GM23338 (cell line): ENCODE results near the gene AK4. TPM values are rescaled to one million over a fixed set of nuclear protein-coding genes. Genes with fewer than 3 reads are reported as not detected.

Experiments
- ATAC-seq: fragments of 200-7000 bp; cut with Tn5 transposase; 3 replicates; pipeline ENCODE4 v1.9.1; 2020
- DNase-seq: peaks from one replicate; pipeline ENCODE4 v3.0.0-alpha.2; 2015; ENCODE audit warnings: low spot score
- H2AFZ ChIP-seq: fragments of 200-600 bp; sonication (generic); 2 replicates; pipeline ENCODE4 v1.8.0; 2016; ENCODE audit warnings: antibody characterized with exemption, mild to moderate bottlenecking, moderate library complexity
- H3F3A ChIP-seq: fragments of 200-600 bp; sonication (generic); replicated peaks from 2 replicates; pipeline ENCODE4 v1.8.0; 2017; ENCODE audit warnings: antibody characterized with exemption, mixed run types, low read depth
- H3K27ac ChIP-seq: fragments of 200-600 bp; sonication (generic); 2 replicates; pipeline ENCODE4 v1.6.1; 2016; ENCODE audit warnings: low read depth
- H3K27me3 ChIP-seq: fragments of 200-600 bp; sonication (generic); 2 replicates; pipeline ENCODE4 v1.8.0; 2016; ENCODE audit warnings: mild to moderate bottlenecking, mixed run types, moderate library complexity; ENCODE audit not compliant: insufficient read depth
- H3K36me3 ChIP-seq: fragments of 200-600 bp; sonication (generic); 2 replicates; pipeline ENCODE4 v1.8.0; 2016; ENCODE audit warnings: mild to moderate bottlenecking; ENCODE audit not compliant: insufficient read depth
- H3K4me1 ChIP-seq: fragments of 200-600 bp; sonication (generic); 2 replicates; pipeline ENCODE4 v1.8.0; 2016; ENCODE audit warnings: mild to moderate bottlenecking, moderate library complexity; ENCODE audit not compliant: insufficient read depth
- H3K4me2 ChIP-seq: fragments of 200-600 bp; sonication (generic); 2 replicates; pipeline ENCODE4 v1.7.1; 2017; ENCODE audit warnings: mixed run types
- H3K4me3 ChIP-seq: fragments of 200-600 bp; sonication (generic); 2 replicates; pipeline ENCODE4 v1.6.1; 2016; ENCODE audit warnings: mixed run types
- H3K79me2 ChIP-seq: fragments of 200-600 bp; sonication (generic); replicated peaks from 2 replicates; pipeline ENCODE4 v1.8.0; 2017; ENCODE audit warnings: mild to moderate bottlenecking; ENCODE audit not compliant: insufficient read depth
- H3K9me2 ChIP-seq: fragments of 200-600 bp; sonication (generic); 2 replicates; pipeline ENCODE4 v1.8.0; 2017; ENCODE audit not compliant: insufficient read depth
- H4K20me1 ChIP-seq: fragments of 200-600 bp; sonication (generic); replicated peaks from 2 replicates; pipeline ENCODE4 v1.8.0; 2017; ENCODE audit warnings: mild to moderate bottlenecking; ENCODE audit not compliant: insufficient read depth
- H3K27ac Mint-ChIP-seq: 2 replicates; pipeline ENCODE4 v1.8.0; 2020; ENCODE audit warnings: inconsistent platforms, mild to moderate bottlenecking, moderate library complexity, mixed read lengths
- H3K27me3 Mint-ChIP-seq: 3 replicates; pipeline ENCODE4 v1.8.0; 2022; ENCODE audit warnings: low read depth, mild to moderate bottlenecking, moderate library complexity, mixed read lengths, inconsistent platforms; ENCODE audit not compliant: insufficient read depth, poor library complexity
- H3K36me3 Mint-ChIP-seq: 3 replicates; pipeline ENCODE4 v1.8.0; 2021; ENCODE audit warnings: low read depth, mild to moderate bottlenecking, inconsistent platforms, moderate library complexity, mixed read lengths
- H3K4me1 Mint-ChIP-seq: 3 replicates; pipeline ENCODE4 v1.8.0; 2020; ENCODE audit warnings: mild to moderate bottlenecking, inconsistent platforms, mixed read lengths
- H3K4me3 Mint-ChIP-seq: 3 replicates; pipeline ENCODE4 v1.8.0; 2021; ENCODE audit warnings: moderate library complexity, mild to moderate bottlenecking, inconsistent platforms, mixed read lengths
- H3K9me3 Mint-ChIP-seq: 3 replicates; pipeline ENCODE4 v1.8.0; 2020; ENCODE audit warnings: moderate library complexity, mild to moderate bottlenecking, inconsistent platforms, mixed read lengths
- CREB1 ChIP-seq: fragments of 250-450 bp; sonication (Bioruptor Pico); IDR thresholded peaks from 2 replicates; pipeline ENCODE4 v1.5.0; 2020; ENCODE audit warnings: low read depth, mild to moderate bottlenecking, moderate library complexity
- EZH2 ChIP-seq: fragments of 200-600 bp; sonication (generic); IDR thresholded peaks from one replicate; pipeline ENCODE4 v1.8.0; 2017; ENCODE audit warnings: antibody characterized with exemption, mild to moderate bottlenecking, low read depth; ENCODE audit not compliant: unreplicated experiment
- EZH2phosphoT487 ChIP-seq: fragments of 200-600 bp; sonication (generic); IDR thresholded peaks from one replicate; pipeline ENCODE4 v1.8.1; 2018; ENCODE audit warnings: antibody characterized with exemption; ENCODE audit not compliant: unreplicated experiment
- REST ChIP-seq: IDR thresholded peaks from one replicate; pipeline ENCODE4 v1.6.1; 2018; ENCODE audit warnings: antibody characterized with exemption; ENCODE audit not compliant: unreplicated experiment
- STAT1 ChIP-seq: IDR thresholded peaks from one replicate; pipeline ENCODE4 v1.6.1; 2016; ENCODE audit warnings: antibody characterized with exemption; ENCODE audit not compliant: unreplicated experiment
- ZNF114 ChIP-seq: fragments of 250-450 bp; sonication (Bioruptor Pico); IDR thresholded peaks from 2 replicates; pipeline ENCODE4 v1.5.0; 2020; ENCODE audit warnings: mild to moderate bottlenecking, moderate library complexity
- polyA plus RNA-seq: library from polyadenylated mRNA; unstranded; fragments of >200 nt; fragmentation: Nextera tagmentation; extraction: Ambion mirVana; gene quantifications from 2 replicates; pipeline ENCODE4 v1.2.1, GENCODE V29; 2016
- total RNA-seq: library from RNA; depleted of rRNA; stranded (reverse); fragments of >200 nt; shearing (Covaris generic); gene quantifications from 2 replicates; pipeline ENCODE4 v1.2.3, GENCODE V29; 2014
- TF ChIP-seq, protein P1 (sequence below): fragments of 250-450 bp; sonication (Bioruptor Pico); IDR thresholded peaks from 2 replicates; pipeline ENCODE4 v1.5.0; 2020; ENCODE audit warnings: mild to moderate bottlenecking, moderate library complexity

The AK4 gene
- total and polyA plus RNA-seq, 2 experiments from 2014 or later: 123 to 127 TPM

DNA sequence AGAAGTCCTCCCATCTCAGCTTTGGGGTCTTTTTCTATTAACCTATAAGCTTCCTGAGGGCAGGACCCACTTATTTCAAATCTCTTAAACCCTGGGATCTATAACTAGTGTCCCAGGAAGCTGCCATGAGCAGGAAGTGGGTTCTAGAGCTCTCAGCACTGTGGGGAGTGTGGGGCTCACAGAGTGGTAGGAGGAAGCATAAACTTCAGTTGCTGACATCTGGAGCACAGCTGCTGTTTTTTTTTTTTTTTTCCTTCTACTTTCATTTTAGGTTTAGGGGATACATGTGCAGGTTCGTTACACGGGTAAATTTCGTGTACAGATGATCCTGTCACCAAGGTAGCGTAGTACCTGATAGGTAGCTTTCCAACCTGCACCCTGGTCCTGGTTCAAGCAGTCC, 59.3 kb downstream of the AK4 start:
- peaks cover 18% of the 10 kb centered on the region; the same call in 1 of the 2 replicates for H3K4me1 ChIP-seq
- no peak overlapping the region for H3K4me2 ChIP-seq
- H3K27ac Mint-ChIP-seq: no peak overlapping the region
- no peak overlapping the region for H2AFZ ChIP-seq
- H3K4me3 Mint-ChIP-seq: no peak overlapping the region
- ATAC-seq (no peak), DNase-seq (no peak)
- TF ChIP-seq STAT1 (no peak), ZNF114 (no peak), REST (no peak), CREB1 (CRISPR knock-in tag) (no peak), EZH2phosphoT487 (no peak), EZH2 (no peak)
- TF ChIP-seq, protein P1, sequence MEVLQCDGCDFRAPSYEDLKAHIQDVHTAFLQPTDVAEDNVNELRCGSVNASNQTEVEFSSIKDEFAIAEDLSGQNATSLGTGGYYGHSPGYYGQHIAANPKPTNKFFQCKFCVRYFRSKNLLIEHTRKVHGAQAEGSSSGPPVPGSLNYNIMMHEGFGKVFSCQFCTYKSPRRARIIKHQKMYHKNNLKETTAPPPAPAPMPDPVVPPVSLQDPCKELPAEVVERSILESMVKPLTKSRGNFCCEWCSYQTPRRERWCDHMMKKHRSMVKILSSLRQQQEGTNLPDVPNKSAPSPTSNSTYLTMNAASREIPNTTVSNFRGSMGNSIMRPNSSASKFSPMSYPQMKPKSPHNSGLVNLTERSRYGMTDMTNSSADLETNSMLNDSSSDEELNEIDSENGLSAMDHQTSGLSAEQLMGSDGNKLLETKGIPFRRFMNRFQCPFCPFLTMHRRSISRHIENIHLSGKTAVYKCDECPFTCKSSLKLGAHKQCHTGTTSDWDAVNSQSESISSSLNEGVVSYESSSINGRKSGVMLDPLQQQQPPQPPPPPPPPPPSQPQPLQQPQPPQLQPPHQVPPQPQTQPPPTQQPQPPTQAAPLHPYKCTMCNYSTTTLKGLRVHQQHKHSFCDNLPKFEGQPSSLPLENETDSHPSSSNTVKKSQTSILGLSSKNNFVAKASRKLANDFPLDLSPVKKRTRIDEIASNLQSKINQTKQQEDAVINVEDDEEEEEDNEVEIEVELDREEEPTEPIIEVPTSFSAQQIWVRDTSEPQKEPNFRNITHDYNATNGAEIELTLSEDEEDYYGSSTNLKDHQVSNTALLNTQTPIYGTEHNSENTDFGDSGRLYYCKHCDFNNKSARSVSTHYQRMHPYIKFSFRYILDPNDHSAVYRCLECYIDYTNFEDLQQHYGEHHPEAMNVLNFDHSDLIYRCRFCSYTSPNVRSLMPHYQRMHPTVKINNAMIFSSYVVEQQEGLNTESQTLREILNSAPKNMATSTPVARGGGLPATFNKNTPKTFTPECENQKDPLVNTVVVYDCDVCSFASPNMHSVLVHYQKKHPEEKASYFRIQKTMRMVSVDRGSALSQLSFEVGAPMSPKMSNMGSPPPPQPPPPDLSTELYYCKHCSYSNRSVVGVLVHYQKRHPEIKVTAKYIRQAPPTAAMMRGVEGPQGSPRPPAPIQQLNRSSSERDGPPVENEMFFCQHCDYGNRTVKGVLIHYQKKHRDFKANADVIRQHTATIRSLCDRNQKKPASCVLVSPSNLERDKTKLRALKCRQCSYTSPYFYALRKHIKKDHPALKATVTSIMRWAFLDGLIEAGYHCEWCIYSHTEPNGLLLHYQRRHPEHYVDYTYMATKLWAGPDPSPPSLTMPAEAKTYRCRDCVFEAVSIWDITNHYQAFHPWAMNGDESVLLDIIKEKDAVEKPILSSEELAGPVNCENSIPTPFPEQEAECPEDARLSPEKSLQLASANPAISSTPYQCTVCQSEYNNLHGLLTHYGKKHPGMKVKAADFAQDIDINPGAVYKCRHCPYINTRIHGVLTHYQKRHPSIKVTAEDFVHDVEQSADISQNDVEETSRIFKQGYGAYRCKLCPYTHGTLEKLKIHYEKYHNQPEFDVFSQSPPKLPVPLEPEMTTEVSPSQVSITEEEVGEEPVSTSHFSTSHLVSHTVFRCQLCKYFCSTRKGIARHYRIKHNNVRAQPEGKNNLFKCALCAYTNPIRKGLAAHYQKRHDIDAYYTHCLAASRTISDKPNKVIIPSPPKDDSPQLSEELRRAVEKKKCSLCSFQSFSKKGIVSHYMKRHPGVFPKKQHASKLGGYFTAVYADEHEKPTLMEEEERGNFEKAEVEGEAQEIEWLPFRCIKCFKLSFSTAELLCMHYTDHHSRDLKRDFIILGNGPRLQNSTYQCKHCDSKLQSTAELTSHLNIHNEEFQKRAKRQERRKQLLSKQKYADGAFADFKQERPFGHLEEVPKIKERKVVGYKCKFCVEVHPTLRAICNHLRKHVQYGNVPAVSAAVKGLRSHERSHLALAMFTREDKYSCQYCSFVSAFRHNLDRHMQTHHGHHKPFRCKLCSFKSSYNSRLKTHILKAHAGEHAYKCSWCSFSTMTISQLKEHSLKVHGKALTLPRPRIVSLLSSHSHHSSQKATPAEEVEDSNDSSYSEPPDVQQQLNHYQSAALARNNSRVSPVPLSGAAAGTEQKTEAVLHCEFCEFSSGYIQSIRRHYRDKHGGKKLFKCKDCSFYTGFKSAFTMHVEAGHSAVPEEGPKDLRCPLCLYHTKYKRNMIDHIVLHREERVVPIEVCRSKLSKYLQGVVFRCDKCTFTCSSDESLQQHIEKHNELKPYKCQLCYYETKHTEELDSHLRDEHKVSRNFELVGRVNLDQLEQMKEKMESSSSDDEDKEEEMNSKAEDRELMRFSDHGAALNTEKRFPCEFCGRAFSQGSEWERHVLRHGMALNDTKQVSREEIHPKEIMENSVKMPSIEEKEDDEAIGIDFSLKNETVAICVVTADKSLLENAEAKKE: no peak
- peaks cover 69% of the 10 kb centered on the region for H3K79me2 ChIP-seq
- H3K27me3 Mint-ChIP-seq: peaks cover 4% of the 10 kb centered on the region
- H3F3A ChIP-seq: no peaks in the 10 kb centered on the region
- H3K4me3 ChIP-seq: no peak overlapping the region
- H3K36me3 Mint-ChIP-seq: peaks cover 22% of the 10 kb centered on the region
- peaks cover 47% of the 10 kb centered on the region for H3K4me1 Mint-ChIP-seq
- no peaks in the 10 kb centered on the region; the same call in 1 of the 2 replicates for H4K20me1 ChIP-seq
- no peak overlapping the region for H3K27ac ChIP-seq
- H3K36me3 ChIP-seq: no peaks in the 10 kb centered on the region
- no peaks in the 10 kb centered on the region for H3K9me3 Mint-ChIP-seq
- H3K27me3 ChIP-seq: no peaks in the 10 kb centered on the region
- no peaks in the 10 kb centered on the region for H3K9me2 ChIP-seq
